HG03066 (cell line): Measurements from ENCODE around the gene HHLA2.
A peak's percentile ranks its signal among the peaks of the same experiment; 100 is the strongest.
"Not testable (repeated sequence)": the region's sequence is repeated elsewhere in the genome, so short reads cannot be mapped to it uniquely, and the experiment has no call there.

Source experiments
- ATAC-seq: cut with Tn5 transposase; IDR thresholded peaks from one replicate; pipeline ENCODE4 v1.9.1; 2021; ENCODE audit warnings: low read depth; ENCODE audit not compliant: unreplicated experiment

The HHLA2 gene

GRCh38 chr3:108341911-108342310, 45.6 kb downstream of the HHLA2 start:
- ATAC-seq, result no peak

GRCh38 chr3:108342837-108343486, 46.6 kb downstream of the HHLA2 start:
- peak; percentile 60 for ATAC-seq

- no peak for ATAC-seq
Observed at GRCh38 chr3:108343491-108343890, 47.1 kb downstream of the HHLA2 start.

GRCh38 chr3:108345492-108346205, 49.3 kb downstream of the HHLA2 start:
- no peak for ATAC-seq

GRCh38 chr3:108346301-108347227, 50.2 kb downstream of the HHLA2 start:
- no peak for ATAC-seq

- ATAC-seq, result no peak
Observed at GRCh38 chr3:108352176-108352575, 55.8 kb downstream of the HHLA2 start.

- no peak for ATAC-seq
Observed at GRCh38 chr3:108354562-108354961, 58.2 kb downstream of the HHLA2 start.

- ATAC-seq, result no peak
Observed at GRCh38 chr3:108357042-108357441, 60.7 kb downstream of the HHLA2 start.

- no peak for ATAC-seq
Observed at GRCh38 chr3:108359011-108359410, 62.7 kb downstream of the HHLA2 start.

- ATAC-seq, result no peak
Observed at GRCh38 chr3:108376026-108376425, 79.7 kb downstream of the HHLA2 start.

GRCh38 chr3:108377384-108377783, 81.0 kb downstream of the HHLA2 start:
- no peak for ATAC-seq

- no peak for ATAC-seq
Observed at GRCh38 chr3:108378153-108378951, 82.0 kb downstream of the HHLA2 start.

GRCh38 chr3:108378952-108379342, 82.6 kb downstream of the HHLA2 start:
- not testable (repeated sequence) for ATAC-seq

GRCh38 chr3:108380128-108380795, 83.9 kb downstream of the HHLA2 start:
- ATAC-seq, result no peak

GRCh38 chr3:108381529-108382140, 85.3 kb downstream of the HHLA2 start:
- ATAC-seq, result no peak

- no peak for ATAC-seq
Observed at GRCh38 chr3:108383306-108383705, 87.0 kb downstream of the HHLA2 start.

- no peak for ATAC-seq
Observed at GRCh38 chr3:108387063-108387462, 90.7 kb downstream of the HHLA2 start.

GRCh38 chr3:108388136-108389132, 92.1 kb downstream of the HHLA2 start:
- ATAC-seq, result peak; percentile 60
